ENCODE data around the gene PLCB3.

The PLCB3 gene

DNA sequence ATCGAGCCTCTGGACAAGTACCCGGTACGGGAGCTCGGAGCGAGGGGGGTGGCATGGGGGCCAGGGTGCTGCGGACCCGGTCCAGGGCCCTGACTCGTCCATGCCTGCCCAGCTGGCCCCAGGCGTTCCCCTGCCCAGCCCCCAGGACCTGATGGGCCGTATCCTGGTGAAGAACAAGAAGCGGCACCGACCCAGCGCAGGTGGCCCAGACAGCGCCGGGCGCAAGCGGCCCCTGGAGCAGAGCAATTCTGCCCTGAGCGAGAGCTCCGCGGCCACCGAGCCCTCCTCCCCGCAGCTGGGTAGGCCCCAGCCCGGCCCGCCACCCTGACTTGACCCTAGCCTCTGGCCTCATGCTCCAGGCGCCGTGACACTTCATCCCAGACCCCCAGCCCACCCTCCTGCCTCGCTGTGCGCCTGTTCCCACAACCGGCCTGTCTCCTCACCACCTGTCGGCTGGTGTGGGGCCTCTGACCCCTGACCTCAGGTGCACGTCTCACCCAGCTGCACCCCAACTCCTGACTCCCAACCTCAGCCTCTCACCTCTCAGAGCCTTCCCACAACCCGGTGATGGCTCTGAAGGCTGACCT, 7.7 kb downstream of the PLCB3 start:
- TF ChIP-seq, protein P1, sequence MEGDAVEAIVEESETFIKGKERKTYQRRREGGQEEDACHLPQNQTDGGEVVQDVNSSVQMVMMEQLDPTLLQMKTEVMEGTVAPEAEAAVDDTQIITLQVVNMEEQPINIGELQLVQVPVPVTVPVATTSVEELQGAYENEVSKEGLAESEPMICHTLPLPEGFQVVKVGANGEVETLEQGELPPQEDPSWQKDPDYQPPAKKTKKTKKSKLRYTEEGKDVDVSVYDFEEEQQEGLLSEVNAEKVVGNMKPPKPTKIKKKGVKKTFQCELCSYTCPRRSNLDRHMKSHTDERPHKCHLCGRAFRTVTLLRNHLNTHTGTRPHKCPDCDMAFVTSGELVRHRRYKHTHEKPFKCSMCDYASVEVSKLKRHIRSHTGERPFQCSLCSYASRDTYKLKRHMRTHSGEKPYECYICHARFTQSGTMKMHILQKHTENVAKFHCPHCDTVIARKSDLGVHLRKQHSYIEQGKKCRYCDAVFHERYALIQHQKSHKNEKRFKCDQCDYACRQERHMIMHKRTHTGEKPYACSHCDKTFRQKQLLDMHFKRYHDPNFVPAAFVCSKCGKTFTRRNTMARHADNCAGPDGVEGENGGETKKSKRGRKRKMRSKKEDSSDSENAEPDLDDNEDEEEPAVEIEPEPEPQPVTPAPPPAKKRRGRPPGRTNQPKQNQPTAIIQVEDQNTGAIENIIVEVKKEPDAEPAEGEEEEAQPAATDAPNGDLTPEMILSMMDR (IDR thresholded peaks at IDR 0.05; ENCODE audit: extremely low read depth, insufficient read depth, missing control alignments), result no peak
- DNase-seq (ENCODE audit: low spot score), result no peak
- in situ Hi-C loops (cut with MboI; ENCODE audit: low pct_unique_long_range_greater_than_20kb, low sequenced_read_pairs, unreplicated experiment), result no loop called here

DNA sequence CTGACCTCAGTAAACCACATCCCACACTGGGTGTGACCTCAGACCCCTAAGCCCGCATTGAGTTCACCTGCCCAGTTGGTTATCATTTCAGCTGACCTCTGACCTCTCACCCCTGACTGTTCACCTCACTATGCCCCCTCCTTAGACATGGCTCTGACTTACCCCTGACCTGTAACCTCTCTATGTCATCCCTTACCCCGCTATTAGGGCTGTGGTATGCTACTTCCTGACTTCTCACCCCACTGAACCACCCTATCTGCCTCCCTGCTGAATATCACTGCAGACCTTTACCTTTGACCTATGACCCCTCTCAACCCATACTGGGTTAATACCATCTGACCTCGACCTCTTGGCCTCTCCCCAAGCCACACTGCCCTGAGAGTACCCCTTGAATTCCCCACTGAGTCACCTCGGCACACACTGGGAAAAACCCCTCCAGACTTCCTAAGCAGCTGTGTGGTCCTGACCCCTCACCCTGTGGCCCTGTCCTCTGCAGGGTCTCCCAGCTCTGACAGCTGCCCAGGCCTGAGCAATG, 8.3 kb downstream of the PLCB3 start:
- TF ChIP-seq, protein P1 (IDR thresholded peaks at IDR 0.05; ENCODE audit: extremely low read depth, insufficient read depth, missing control alignments), result no peak
- peak; percentile 70 for DNase-seq (ENCODE audit: low spot score)
- in situ Hi-C loops (cut with MboI; ENCODE audit: low pct_unique_long_range_greater_than_20kb, low sequenced_read_pairs, unreplicated experiment), result no loop called here

DNA sequence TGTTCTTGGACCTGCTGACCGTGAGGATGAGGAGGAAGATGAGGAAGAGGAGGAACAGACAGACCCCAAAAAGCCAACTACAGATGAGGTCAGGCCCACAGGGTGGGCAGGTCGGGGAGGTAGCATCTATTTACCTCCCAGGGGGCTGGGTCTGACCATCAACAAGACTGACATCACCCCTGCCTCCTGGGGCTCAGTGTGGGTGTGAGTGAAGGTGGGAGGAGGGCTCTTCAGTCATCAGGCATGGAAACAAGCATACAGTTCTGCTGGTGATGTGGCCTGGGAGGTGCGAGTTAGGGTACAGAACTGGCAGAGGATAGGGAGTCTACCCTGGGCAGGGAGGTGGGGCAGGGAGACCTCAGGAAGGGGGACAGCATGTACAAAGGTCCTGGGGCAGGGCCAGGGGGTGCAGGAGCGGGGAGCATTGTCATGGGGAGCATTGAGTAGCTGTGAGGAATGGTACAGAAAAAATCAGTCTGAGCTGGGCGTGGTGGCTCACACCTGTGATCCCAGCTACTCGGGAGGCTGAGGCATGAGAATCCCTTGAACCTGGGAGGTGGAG, 8.9 kb downstream of the PLCB3 start:
- peak; percentile 69 for DNase-seq (ENCODE audit: low spot score)
- TF ChIP-seq, protein P1 (IDR thresholded peaks at IDR 0.05; ENCODE audit: extremely low read depth, insufficient read depth, missing control alignments), result no peak
- in situ Hi-C loops (cut with MboI; ENCODE audit: low pct_unique_long_range_greater_than_20kb, low sequenced_read_pairs, unreplicated experiment), result no loop called here

DNA sequence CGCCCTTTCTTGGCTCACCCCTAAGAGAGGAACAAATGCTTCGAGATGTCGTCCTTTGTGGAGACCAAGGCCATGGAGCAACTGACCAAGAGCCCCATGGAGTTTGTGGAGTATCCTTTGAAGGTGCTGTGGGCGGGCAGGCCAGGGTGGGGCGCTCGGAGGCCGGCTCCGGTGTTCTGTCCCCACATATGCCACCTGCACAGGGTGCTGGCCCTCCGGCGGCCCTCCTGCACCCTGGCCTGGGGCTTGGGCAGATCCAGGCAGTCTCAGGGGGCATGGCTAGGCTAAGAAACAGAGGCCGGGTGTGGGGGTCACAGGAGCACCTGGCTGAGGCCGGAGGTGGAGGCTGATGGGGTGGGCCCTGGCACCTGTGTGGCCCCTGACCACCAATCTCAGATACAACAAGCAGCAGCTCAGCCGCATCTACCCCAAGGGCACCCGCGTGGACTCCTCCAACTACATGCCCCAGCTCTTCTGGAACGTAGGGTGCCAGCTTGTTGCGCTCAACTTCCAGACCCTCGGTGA, 10.3 kb downstream of the PLCB3 start:
- TF ChIP-seq, protein P1 (IDR thresholded peaks at IDR 0.05; ENCODE audit: extremely low read depth, insufficient read depth, missing control alignments), result no peak
- in situ Hi-C loops (cut with MboI; ENCODE audit: low pct_unique_long_range_greater_than_20kb, low sequenced_read_pairs, unreplicated experiment), result no loop called here
- DNase-seq (ENCODE audit: low spot score), result no peak

DNA sequence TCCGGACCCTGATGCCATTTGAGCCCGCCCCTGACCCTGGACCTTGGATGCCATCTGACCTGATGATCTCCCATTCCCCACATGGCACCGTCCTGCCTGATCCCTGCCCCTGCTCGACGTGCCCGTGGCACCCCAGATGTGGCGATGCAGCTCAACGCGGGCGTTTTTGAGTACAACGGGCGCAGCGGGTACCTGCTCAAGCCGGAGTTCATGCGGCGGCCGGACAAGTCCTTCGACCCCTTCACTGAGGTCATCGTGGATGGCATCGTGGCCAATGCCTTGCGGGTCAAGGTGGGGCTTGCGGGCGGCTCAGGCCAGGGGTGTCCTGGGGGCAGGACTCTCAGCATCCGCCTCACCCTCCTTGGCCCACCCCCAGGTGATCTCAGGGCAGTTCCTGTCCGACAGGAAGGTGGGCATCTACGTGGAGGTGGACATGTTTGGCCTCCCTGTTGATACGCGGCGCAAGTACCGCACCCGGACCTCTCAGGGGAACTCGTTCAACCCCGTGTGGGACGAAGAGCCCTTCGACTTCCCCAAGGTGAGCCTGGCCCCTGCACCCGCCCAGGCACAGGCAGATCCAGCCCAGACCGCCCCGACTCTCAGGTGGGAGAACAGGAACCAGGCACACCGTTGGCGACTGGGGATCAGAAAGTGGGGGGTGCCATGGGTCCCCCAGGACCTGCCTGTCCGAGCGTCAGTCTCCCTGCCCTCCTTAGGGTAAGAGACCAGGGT, 11.1 kb downstream of the PLCB3 start:
- in situ Hi-C loops (cut with MboI; ENCODE audit: low pct_unique_long_range_greater_than_20kb, low sequenced_read_pairs, unreplicated experiment), result no loop called here
- no peak for DNase-seq (ENCODE audit: low spot score)
- TF ChIP-seq, protein P1 (IDR thresholded peaks at IDR 0.05; ENCODE audit: extremely low read depth, insufficient read depth, missing control alignments), result no peak

DNA sequence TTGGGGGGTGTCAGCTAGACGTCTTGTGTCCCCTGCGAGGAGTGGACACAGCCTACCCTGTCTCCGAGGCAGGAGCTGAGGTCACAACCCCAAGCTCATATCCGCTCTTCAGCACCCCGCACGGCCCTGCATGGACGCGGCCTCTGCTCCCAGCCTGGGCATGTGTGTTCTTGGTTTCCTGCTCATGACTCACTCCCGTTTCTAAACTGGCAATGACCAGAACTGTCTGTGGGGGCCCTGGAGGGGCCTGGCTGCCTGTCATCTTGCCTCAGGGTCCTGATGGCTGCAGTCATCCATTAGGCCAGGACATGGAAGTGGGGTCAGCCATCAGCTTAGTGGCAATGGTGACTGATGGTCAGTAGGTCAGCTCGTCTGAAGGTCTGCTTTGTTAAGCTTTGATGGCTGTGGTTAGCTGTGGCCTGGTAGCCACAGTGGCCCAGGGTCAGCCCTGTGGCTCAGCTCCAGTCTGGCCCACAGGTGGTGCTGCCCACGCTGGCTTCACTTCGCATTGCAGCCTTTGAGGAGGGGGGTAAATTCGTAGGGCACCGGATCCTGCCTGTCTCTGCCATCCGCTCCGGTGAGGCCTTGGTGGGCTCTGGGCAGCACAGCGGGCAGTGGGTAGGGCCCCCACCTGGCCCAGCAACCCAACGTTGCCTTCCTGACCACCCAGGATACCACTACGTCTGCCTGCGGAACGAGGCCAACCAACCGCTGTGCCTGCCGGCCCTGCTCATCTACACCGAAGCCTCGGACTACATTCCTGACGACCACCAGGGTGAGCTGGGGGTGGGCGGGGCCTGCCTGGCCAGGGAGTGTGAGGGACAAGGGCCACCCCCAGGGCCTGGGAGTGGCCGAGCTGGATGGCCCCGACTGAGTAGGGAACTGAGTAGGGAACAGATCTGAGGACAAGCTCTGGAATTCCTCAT, 12.0 kb downstream of the PLCB3 start:
- TF ChIP-seq, protein P1 (IDR thresholded peaks at IDR 0.05; ENCODE audit: extremely low read depth, insufficient read depth, missing control alignments), result no peak
- no peak for DNase-seq (ENCODE audit: low spot score)
- in situ Hi-C loops (cut with MboI; ENCODE audit: low pct_unique_long_range_greater_than_20kb, low sequenced_read_pairs, unreplicated experiment), result no loop called here
